ENCODE results near the gene DCLK1. TPM values are rescaled to one million over a fixed set of nuclear protein-coding genes. Genes with fewer than 3 reads are reported as not detected.
A peak's percentile ranks its signal among the peaks of the same experiment; 100 is the strongest.
"Not testable (repeated sequence)": the region's sequence is repeated elsewhere in the genome, so short reads cannot be mapped to it uniquely, and the experiment has no call there.

Gene DCLK1
- total RNA-seq, 1 donor from 2014 or later, result 9.9 TPM

DNA sequence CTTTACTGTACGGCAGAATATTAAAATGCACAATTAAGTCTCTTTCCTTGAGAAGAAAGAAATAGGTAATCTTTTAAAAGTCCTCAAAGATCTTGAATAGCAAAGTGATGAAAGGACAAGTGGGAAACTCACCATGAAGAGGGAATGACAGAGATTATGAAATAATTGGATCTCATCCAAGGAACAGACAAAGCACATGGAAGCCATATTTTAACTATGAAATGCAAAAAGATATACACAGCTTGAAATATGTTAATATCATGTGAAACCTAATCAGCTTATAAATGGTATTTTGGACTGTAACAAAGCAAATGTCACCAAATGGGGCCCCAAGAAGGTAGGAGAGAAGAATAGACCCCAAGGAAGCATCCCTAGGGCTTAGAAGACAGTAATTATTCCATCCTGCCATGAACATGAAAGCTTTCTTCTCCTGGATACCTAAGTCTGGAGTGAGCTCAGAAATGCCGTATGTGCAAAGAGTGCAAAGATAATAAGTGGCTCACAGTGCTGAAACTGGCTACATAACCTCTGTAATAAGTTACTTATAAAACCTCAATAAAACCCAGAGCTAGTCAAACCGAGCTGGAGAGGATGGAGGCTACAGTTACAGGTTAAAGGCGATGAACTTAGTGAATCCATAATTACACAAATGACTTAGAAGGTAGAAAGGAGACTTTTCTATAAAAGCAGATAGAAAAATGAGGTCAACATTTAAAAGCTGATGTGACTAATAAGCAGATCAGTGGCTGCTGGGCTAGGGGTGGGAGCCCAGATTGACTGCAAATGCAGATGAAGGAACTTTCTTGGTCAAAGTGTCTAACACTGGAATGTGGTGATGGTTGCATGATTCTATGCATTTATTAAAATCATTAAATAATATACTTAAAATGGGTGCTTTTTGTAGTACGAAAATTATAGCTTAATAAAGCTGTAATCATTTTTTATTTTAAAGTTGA, 34.4 kb downstream of the DCLK1 start:
- ATAC-seq (peak; percentile 28), DNase-seq (no peak)
- intact Hi-C loops (cut with micrococcal nuclease), result no loop called here

DNA sequence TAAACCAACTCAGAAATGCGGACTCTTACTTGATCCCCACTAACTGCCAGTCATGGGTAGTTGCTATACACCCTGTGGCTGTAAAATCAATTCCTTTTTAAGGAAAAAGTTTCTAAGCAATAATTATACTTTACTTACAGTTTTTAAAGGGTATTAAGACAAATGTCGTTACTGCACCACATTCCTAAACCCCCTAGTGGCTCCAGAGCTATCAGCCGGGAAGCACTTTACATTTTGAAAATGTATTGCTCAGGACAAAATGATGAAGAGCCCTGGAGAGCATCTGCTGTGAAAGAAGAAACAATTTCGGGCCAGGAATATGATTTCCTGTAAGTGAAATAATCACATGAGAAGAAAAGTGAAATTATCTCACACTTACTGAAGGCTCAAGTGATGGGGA, 36.7 kb downstream of the DCLK1 start:
- DNase-seq (no peak), ATAC-seq (no peak)
- intact Hi-C loops (cut with micrococcal nuclease), result no loop called here

DNA sequence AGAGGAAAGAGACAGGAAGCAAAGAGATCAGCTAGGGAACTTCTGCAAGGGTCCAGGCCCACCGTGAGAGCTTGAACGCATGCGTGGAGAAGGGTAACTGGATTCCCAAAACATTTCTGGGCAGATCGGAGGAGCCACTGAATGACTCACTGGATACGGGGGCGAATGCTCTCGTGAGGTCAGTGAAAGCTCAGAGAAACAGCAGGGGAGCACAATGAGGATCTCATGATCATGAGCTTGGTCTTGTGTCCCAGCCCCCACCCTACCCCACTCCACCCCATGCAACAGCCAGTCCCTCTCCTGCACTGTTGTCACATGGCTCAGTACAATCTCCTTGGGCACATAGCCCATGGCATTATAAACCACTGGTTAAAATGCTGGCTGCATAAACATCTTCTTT, 40.6 kb downstream of the DCLK1 start:
- ATAC-seq, result no peak
- intact Hi-C loops (cut with micrococcal nuclease), result no loop called here
- no peak for DNase-seq

- peak; percentile 50 for ATAC-seq
- DNase-seq, result no peak
- intact Hi-C loops (cut with micrococcal nuclease), result no loop called here
These were observed 42.0 kb downstream of the DCLK1 start for GRCh38 chr13:36089130-36089647.

- no peak for ATAC-seq
- DNase-seq, result no peak
- intact Hi-C loops (cut with micrococcal nuclease), result no loop called here
These were observed 42.7 kb downstream of the DCLK1 start for GRCh38 chr13:36088463-36088862.

DNA sequence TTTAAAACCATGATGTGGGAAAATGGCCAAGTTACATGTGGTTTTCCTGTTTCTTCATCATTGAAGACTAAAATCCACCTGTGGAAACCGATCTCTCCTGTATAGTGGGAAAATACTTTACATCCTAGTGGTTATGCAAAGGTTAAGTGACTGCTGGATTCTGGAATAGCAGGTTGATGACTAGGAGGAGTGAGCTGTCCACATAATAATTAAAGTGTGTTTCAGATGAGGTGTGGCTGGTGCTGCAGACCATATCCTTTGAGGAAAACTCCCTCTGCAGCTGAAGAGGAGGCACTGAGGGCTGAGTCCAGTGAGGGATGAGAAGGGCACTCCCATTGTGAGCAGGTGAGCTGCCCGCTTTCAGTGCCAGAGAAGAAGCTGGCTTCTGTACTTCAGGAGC, 43.2 kb downstream of the DCLK1 start:
- ATAC-seq, result no peak
- intact Hi-C loops (cut with micrococcal nuclease), result no loop called here
- DNase-seq, result no peak

DNA sequence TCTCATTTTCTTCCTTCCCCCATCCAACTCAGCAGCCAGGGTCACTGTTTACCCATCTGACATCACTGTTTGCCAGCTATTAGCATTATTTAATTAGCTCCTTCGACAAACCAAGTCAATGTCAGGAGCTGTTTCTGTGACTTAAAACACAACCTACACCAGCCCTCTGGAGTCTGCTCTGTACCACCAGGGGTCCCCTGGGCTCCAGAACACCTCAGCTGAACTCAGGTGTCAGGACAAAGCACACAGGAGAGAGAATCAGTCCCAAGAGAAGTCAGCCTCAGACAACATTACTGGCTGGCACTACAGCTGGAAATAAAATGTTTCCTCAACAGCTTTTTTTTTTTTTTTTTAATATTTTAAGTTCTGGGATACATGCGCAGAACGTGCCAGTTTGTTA, 45.1 kb downstream of the DCLK1 start:
- intact Hi-C loops (cut with micrococcal nuclease), result no loop called here
- no peak for ATAC-seq
- DNase-seq, result no peak

DNA sequence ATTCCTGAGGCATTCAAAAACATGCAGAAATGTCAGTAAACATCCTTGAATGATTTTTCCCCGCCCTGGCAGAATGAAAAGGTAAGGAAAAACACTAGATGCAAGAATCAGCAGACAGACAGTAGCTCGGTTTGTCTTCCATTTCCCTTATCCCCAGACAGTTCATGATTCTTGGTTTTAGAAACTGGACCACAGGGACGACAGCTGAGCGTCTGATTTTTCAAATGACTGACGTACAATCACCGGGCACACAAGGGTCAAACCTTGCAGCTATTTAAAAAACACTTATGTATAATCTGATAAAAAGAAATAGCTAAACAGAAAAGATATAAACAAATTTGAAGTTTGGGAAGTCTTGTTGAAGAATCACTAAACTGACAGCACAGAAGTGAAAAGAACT, 47.1 kb downstream of the DCLK1 start:
- ATAC-seq, result no peak
- DNase-seq, result no peak
- intact Hi-C loops (cut with micrococcal nuclease), result no loop called here

- DNase-seq (no peak), ATAC-seq (no peak)
- intact Hi-C loops (cut with micrococcal nuclease), result no loop called here
These were observed 48.4 kb downstream of the DCLK1 start for GRCh38 chr13:36082806-36083205.

GRCh38 chr13:36082396-36082795, 48.8 kb downstream of the DCLK1 start:
- intact Hi-C loops (cut with micrococcal nuclease), result no loop called here
- no peak for ATAC-seq
- no peak for DNase-seq

DNA sequence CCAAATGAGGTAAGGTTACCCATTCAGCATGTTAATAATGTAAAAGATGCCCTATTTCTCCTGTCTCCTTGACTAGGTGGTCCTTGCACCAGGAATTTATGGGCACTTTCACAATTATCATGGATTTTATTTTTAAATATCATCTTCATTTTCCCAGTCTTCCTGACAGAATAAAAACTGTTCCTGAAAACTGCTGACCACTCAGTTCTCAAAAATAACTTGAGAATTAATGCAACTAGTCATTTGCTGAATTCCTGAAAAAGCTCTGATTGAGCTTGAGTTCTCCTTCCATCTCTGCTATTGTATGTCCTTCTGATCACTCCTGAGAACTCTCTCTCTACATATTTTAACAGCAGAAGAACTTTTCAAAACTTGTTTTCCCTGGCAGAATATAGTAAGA, 55.0 kb downstream of the DCLK1 start:
- no peak for ATAC-seq
- intact Hi-C loops (cut with micrococcal nuclease), result no loop called here
- DNase-seq, result no peak

DNA sequence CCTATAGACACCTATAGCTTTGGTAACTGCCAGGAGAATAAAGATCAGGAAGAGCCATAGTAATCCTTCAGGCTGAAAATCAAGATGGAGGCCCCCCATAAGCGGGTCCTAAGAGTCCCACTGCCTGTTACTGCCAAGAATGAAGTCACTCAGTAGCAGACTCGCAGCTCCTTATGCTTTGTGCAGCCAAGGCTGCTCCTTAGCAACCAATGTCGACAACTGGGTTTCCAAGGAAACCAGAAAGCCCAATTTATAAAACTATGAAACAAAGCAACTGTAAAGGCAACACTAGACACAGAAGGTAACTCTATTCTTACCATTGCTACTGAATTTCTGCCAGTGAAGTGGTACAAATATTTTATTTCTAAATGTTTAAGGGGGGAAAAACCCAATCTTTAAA, 56.5 kb downstream of the DCLK1 start:
- ATAC-seq (no peak), DNase-seq (no peak)
- intact Hi-C loops (cut with micrococcal nuclease), result no loop called here

GRCh38 chr13:36072152-36072935, 58.8 kb downstream of the DCLK1 start:
- DNase-seq, result no peak
- intact Hi-C loops (cut with micrococcal nuclease), result no loop called here
- ATAC-seq, result no peak

GRCh38 chr13:36070504-36071192, 60.5 kb downstream of the DCLK1 start:
- peak; percentile 63 for DNase-seq
- ATAC-seq, result peak; percentile 77
- intact Hi-C loops (cut with micrococcal nuclease), result not testable (repeated sequence)

GRCh38 chr13:36069881-36070366, 61.3 kb downstream of the DCLK1 start:
- intact Hi-C loops (cut with micrococcal nuclease), result no loop called here
- ATAC-seq, result peak; percentile 86
- no peak for DNase-seq

- ATAC-seq, result no peak
- no peak for DNase-seq
- intact Hi-C loops (cut with micrococcal nuclease), result no loop called here
These were observed 62.2 kb downstream of the DCLK1 start for GRCh38 chr13:36068991-36069390.

GRCh38 chr13:36068566-36068965, 62.6 kb downstream of the DCLK1 start:
- ATAC-seq (no peak), DNase-seq (no peak)
- intact Hi-C loops (cut with micrococcal nuclease), result no loop called here

- intact Hi-C loops (cut with micrococcal nuclease), result no loop called here
- no peak for DNase-seq
- ATAC-seq, result no peak
These were observed 63.3 kb downstream of the DCLK1 start for GRCh38 chr13:36067746-36068381.

DNA sequence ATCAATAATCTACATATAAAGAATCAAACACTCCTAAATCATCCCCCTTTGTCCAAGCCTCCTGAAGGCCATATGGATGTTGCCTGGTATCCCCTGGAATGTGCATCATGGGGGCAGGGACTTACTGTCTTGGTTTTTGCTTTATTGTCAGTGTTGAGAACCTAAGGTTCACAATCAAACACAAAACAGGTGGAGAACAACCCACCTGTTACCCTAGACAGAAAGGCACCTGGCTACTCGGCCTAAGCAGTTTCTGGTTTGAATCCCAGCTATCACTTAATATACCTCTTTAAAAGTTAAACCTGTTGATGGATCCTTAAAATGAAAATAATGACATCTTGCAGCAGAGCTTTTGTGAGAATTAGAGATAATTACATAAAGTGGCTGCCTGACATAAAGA, 68.9 kb downstream of the DCLK1 start:
- no peak for DNase-seq
- intact Hi-C loops (cut with micrococcal nuclease), result no loop called here

More for the DNA sequence above, 68.9 kb downstream of the DCLK1 start:
- no peak for ATAC-seq

Measured in left ventricle myocardium superior (tissue), 1 donor.